IMR-90 (cell line): ENCODE data around the gene RNF144B. TPM values are rescaled to one million over a fixed set of nuclear protein-coding genes. Genes with fewer than 3 reads are reported as not detected.

Source experiments
- ATAC-seq: fragments of 200-7000 bp; cut with Tn5 transposase; 2 replicates; pipeline ENCODE4 v1.9.1; 2020; ENCODE audit warnings: low read depth, mild to moderate bottlenecking, moderate library complexity
- BruUV-seq: library from RNA; stranded (reverse); fragments of 400-500 nt; replicated peaks from 2 replicates; lab custom pipeline; 2021; lab: Mats Ljungman, UMichigan
- CTCF ChIA-PET: fragments of 300-600 bp; formaldehyde crosslinking; extraction: SDS; loops from one replicate; lab custom pipeline; 2021; ENCODE audit warnings: antibody characterized with exemption; lab: Yijun Ruan, JAX
- POLR2A ChIA-PET: fragments of 300-600 bp; sonication (Branson Sonifier 250); formaldehyde crosslinking; loops from one replicate; lab custom pipeline; 2022; ENCODE audit warnings: antibody characterized with exemption; ENCODE audit not compliant: unreplicated experiment; lab: Charles Lee
- DNase-seq: peaks from one replicate; pipeline ENCODE4 v3.0.0; 2013
- H2AFZ ChIP-seq: replicated peaks from 2 replicates; pipeline ENCODE3; 2013; ENCODE audit warnings: low read length, mild to moderate bottlenecking; ENCODE audit not compliant: poor library complexity
- H2AK5ac ChIP-seq: 2 replicates; pipeline ENCODE4 v1.6.1; 2013; ENCODE audit warnings: low read depth, low read length, inconsistent platforms
- H2AK9ac ChIP-seq: replicated peaks from 2 replicates; pipeline ENCODE3; 2013; ENCODE audit warnings: mild to moderate bottlenecking, low read depth, low read length, moderate library complexity; ENCODE audit not compliant: poor library complexity
- H2BK120ac ChIP-seq: 2 replicates; pipeline ENCODE4 v1.6.1; 2013; ENCODE audit warnings: low read depth, low read length, inconsistent platforms
- H2BK15ac ChIP-seq: 3 replicates; pipeline ENCODE4 v1.6.1; 2013; ENCODE audit warnings: low read depth, low read length, inconsistent platforms
- H2BK20ac ChIP-seq: 2 replicates; pipeline ENCODE4 v1.6.1; 2013; ENCODE audit warnings: low read depth, mild to moderate bottlenecking, inconsistent platforms, low read length, moderate library complexity
- H2BK5ac ChIP-seq: 2 replicates; pipeline ENCODE4 v1.6.1; 2013; ENCODE audit warnings: mild to moderate bottlenecking, low read depth, low read length, inconsistent platforms; ENCODE audit not compliant: poor library complexity, severe bottlenecking
- H3K14ac ChIP-seq: replicated peaks from 2 replicates; pipeline ENCODE4 v1.6.1; 2013; ENCODE audit warnings: low read depth, low read length, inconsistent platforms
- H3K18ac ChIP-seq: 2 replicates; pipeline ENCODE4 v1.6.1; 2013; ENCODE audit warnings: low read depth, low read length, control low read depth
- H3K23ac ChIP-seq: 2 replicates; pipeline ENCODE4 v1.6.1; 2013; ENCODE audit warnings: low read depth, low read length, inconsistent platforms
- H3K27ac ChIP-seq: 2 replicates; pipeline ENCODE4 v1.5.1; 2013; ENCODE audit warnings: mild to moderate bottlenecking, control low read depth, low read length; ENCODE audit not compliant: insufficient read depth
- H3K27me3 ChIP-seq: 2 replicates; pipeline ENCODE4 v1.6.1; 2013; ENCODE audit warnings: low read length; ENCODE audit not compliant: control insufficient read depth, insufficient read depth
- H3K36me3 ChIP-seq: 2 replicates; pipeline ENCODE4 v1.6.1; 2013; ENCODE audit warnings: low read length, mixed read lengths; ENCODE audit not compliant: control insufficient read depth, insufficient read depth
- H3K4ac ChIP-seq: 2 replicates; pipeline ENCODE4 v1.6.1; 2013; ENCODE audit warnings: low read depth, low read length, inconsistent platforms
- H3K4me1 ChIP-seq: 2 replicates; pipeline ENCODE4 v1.6.1; 2013; ENCODE audit warnings: low read length, mixed read lengths; ENCODE audit not compliant: control insufficient read depth, insufficient read depth
- H3K4me2 ChIP-seq: 2 replicates; pipeline ENCODE4 v1.6.1; 2013; ENCODE audit warnings: low read depth, mild to moderate bottlenecking, control low read depth, low read length, moderate library complexity
- H3K4me3 ChIP-seq: 2 replicates; pipeline ENCODE4 v1.5.1; 2013; ENCODE audit warnings: low read depth, mild to moderate bottlenecking, control low read depth, low read length, moderate library complexity; ENCODE audit not compliant: insufficient read depth
- H3K56ac ChIP-seq: 2 replicates; pipeline ENCODE4 v1.6.1; 2013; ENCODE audit warnings: low read length, inconsistent platforms; ENCODE audit not compliant: insufficient read depth; ENCODE audit errors: extremely low read depth
- H3K79me1 ChIP-seq, 2 experiments: 2 replicates each; pipeline ENCODE4 v1.6.1; 2013; ENCODE audit warnings: low read length in 2 of 2, inconsistent platforms in 1 of 2, low read depth in 1 of 2
- H3K9ac ChIP-seq: 2 replicates; pipeline ENCODE4 v1.6.1; 2013; ENCODE audit warnings: low read depth, low read length, control low read depth
- H3K9me1 ChIP-seq: 2 replicates; pipeline ENCODE4 v1.6.1; 2013; ENCODE audit warnings: low read length, inconsistent platforms; ENCODE audit not compliant: insufficient read depth
- H3K9me3 ChIP-seq: 2 replicates; pipeline ENCODE4 v1.6.1; 2013; ENCODE audit warnings: low read length; ENCODE audit not compliant: control insufficient read depth, insufficient read depth
- H4K20me1 ChIP-seq: 2 replicates; pipeline ENCODE4 v1.6.1; 2013; ENCODE audit warnings: low read length, inconsistent platforms; ENCODE audit not compliant: insufficient read depth
- H4K5ac ChIP-seq: 2 replicates; pipeline ENCODE4 v1.6.1; 2013; ENCODE audit warnings: mild to moderate bottlenecking, low read depth, low read length, control low read depth
- H4K8ac ChIP-seq, 2 experiments: 2 replicates each; pipeline ENCODE4 v1.6.1; 2013; ENCODE audit warnings: low read depth in 2 of 2, low read length in 2 of 2, control low read depth in 1 of 2, inconsistent platforms in 1 of 2
- H4K91ac ChIP-seq: 2 replicates; pipeline ENCODE4 v1.6.1; 2013; ENCODE audit warnings: low read depth, low read length, inconsistent platforms; ENCODE audit not compliant: insufficient read depth
- NFE2L2 ChIP-seq: fragments of 150-350 bp; IDR thresholded peaks from 2 replicates; pipeline ENCODE4 v1.6.1; 2016; ENCODE audit warnings: low read depth, mild to moderate bottlenecking, low read length
- RCOR1 ChIP-seq: IDR thresholded peaks from 2 replicates; pipeline ENCODE4 v1.6.1; 2012; ENCODE audit warnings: mild to moderate bottlenecking, low read length, improper control_type of control experiment; ENCODE audit not compliant: insufficient replicate concordance
- RFX5 ChIP-seq: IDR thresholded peaks from 2 replicates; pipeline ENCODE4 v1.8.0; 2012; ENCODE audit warnings: low read depth, mild to moderate bottlenecking, low read length, moderate library complexity
- SMC3 ChIP-seq: fragments of 150-350 bp; IDR thresholded peaks from 2 replicates; pipeline ENCODE4 v1.6.1; 2016; ENCODE audit warnings: low read depth, mild to moderate bottlenecking, antibody characterized with exemption, low read length, moderate library complexity
- WGBS, 2 experiments: methylation state at CpG; one replicate each; pipeline versions ENCODE4 v1.1.5 to v1.1.7; 2013; ENCODE audit warnings: missing lambda C conversion rate in 2 of 2; ENCODE audit not compliant: insufficient read length in 1 of 2; ENCODE audit errors: extremely low coverage in 2 of 2; 5-methylcytosine and 5-hydroxymethylcytosine counted together
- dilution Hi-C: fragments of 300-500 bp; cut with HindIII; formaldehyde crosslinking; loops from one replicate; pipeline ENCODE4 v1.14.3; 2018; ENCODE audit warnings: low sequenced_read_pairs; ENCODE audit not compliant: unreplicated experiment
- in situ Hi-C: fragments of 300-500 bp; cut with MboI; formaldehyde crosslinking; loops from 3 replicates; pipeline ENCODE4 v1.14.3; 2019; ENCODE audit warnings: low sequenced_read_pairs, inconsistent platforms, mixed read lengths
- intact Hi-C: fragments of 100-400 bp; cut with micrococcal nuclease; formaldehyde crosslinking; loops from 2 replicates; pipeline ENCODE4 v1.10.0; 2022
- polyA plus RNA-seq, 3 experiments: library from polyadenylated mRNA; depleted of rRNA; stranded (reverse); fragments of >200 nt; gene quantifications; 2 replicates each; pipeline ENCODE4 v1.2.3, GENCODE V29; 2012; ENCODE audit warnings: low replicate concordance in 1 of 3
- total RNA-seq: library from RNA; depleted of rRNA; stranded (reverse); fragments of >200 nt; gene quantifications from 2 replicates; pipeline ENCODE4 v1.2.3, GENCODE V29; 2012
- TF ChIP-seq, protein P1 (sequence below): conservative IDR thresholded peaks from 2 replicates; pipeline ENCODE4 v1.5.1; 2012; ENCODE audit warnings: mild to moderate bottlenecking, low read depth, low read length, improper control_type of control experiment

The RNF144B gene
- total and polyA plus RNA-seq, 2 of the 4 experiments (the other 2 are of a cell fraction): 0.44 to 2.7 TPM

DNA sequence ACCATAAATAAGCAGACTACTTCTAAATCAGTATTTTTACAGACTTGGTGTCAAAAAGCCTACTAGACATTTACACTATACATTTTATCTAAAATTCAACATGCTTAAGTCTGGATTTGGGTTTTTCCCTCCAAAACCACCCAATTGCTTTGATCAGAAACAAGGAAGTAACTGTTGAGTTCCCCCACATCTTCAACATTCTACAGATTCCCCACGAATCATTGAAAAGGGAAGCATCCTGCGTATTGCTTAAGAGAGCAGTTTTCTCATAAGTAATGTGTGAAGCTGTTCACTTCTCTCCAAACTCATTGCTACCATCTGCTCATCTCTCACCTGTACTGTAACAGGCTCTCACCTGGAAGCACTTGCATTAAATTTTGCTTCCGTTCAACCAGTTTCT is 36.4 kb upstream of the RNF144B start:
- no peak overlapping the region for H3K18ac ChIP-seq
- H4K20me1 ChIP-seq: no peaks in the 10 kb centered on the region
- no peak for DNase-seq
- ChIA-PET POLR2A (no interaction called here), CTCF (no interaction called here)
- no peak overlapping the region for H2AK9ac ChIP-seq
- in situ Hi-C loops: no loop called here
- WGBS, 2 experiments: no CpG with 5 or more reads among the region's 3 CpGs
- no peak overlapping the region for H3K4me2 ChIP-seq
- no peak overlapping the region for H4K8ac ChIP-seq
- H3K9me1 ChIP-seq: peaks cover 2% of the 10 kb centered on the region; the same call in 1 of the 2 replicates
- no peak overlapping the region for H3K4ac ChIP-seq
- intact Hi-C loops: no loop called here
- no peak overlapping the region for H2BK120ac ChIP-seq
- H3K56ac ChIP-seq: no peak overlapping the region
- dilution Hi-C loops: no loop called here
- no peak overlapping the region for H3K9ac ChIP-seq
- no peak overlapping the region for H2BK15ac ChIP-seq
- H2BK20ac ChIP-seq: no peak overlapping the region
- no peak overlapping the region for H3K27ac ChIP-seq
- H3K36me3 ChIP-seq: no peaks in the 10 kb centered on the region
- no peak overlapping the region for H2BK5ac ChIP-seq
- ATAC-seq: no peak
- no peak overlapping the region for H3K23ac ChIP-seq
- H4K91ac ChIP-seq: no peak overlapping the region
- H2AFZ ChIP-seq: no peak overlapping the region
- no peaks in the 10 kb centered on the region for H3K79me1 ChIP-seq
- no peak overlapping the region for H2AK5ac ChIP-seq
- TF ChIP-seq SMC3 (no peak), RFX5 (no peak), NFE2L2 (no peak), RCOR1 (no peak)
- TF ChIP-seq, protein P1, sequence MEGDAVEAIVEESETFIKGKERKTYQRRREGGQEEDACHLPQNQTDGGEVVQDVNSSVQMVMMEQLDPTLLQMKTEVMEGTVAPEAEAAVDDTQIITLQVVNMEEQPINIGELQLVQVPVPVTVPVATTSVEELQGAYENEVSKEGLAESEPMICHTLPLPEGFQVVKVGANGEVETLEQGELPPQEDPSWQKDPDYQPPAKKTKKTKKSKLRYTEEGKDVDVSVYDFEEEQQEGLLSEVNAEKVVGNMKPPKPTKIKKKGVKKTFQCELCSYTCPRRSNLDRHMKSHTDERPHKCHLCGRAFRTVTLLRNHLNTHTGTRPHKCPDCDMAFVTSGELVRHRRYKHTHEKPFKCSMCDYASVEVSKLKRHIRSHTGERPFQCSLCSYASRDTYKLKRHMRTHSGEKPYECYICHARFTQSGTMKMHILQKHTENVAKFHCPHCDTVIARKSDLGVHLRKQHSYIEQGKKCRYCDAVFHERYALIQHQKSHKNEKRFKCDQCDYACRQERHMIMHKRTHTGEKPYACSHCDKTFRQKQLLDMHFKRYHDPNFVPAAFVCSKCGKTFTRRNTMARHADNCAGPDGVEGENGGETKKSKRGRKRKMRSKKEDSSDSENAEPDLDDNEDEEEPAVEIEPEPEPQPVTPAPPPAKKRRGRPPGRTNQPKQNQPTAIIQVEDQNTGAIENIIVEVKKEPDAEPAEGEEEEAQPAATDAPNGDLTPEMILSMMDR: no peak
- H3K27me3 ChIP-seq: no peaks in the 10 kb centered on the region
- no peak overlapping the region for H3K14ac ChIP-seq
- H3K4me3 ChIP-seq: no peak overlapping the region
- peaks cover 4% of the 10 kb centered on the region; the same call in 1 of the 2 replicates for H3K4me1 ChIP-seq
- no peak overlapping the region for H4K5ac ChIP-seq
- no peaks in the 10 kb centered on the region; the same call in 1 of the 2 replicates for H3K9me3 ChIP-seq
- BruUV-seq: no TSS peak
